ENCODE data around the gene AP2M1.

DNA sequence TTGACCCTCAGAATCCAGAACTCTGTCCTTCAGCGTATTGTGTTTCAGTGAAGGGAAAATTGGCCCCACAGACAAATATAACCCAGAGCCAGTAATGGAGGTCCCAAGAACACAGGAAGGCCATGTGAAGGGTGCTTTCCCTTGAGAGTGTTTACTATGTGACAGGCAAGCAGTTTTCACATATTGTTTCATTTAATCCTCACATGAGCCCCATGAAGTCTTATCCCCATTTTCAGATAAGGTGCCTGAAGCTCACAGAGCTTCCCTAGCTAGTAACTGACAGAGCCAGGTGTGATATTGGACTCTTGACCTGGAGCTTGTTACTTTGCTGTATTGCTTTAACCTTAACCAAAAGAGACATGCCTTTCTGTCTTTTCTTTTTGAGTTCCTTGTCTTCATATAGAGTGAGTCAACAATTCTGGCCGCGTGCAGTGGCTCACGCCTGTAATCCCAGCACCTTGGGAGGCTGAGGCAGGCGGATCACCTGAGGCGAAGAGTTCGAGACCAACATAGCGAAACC, 28.8 kb upstream of the AP2M1 start:
- TF ChIP-seq, protein P1, sequence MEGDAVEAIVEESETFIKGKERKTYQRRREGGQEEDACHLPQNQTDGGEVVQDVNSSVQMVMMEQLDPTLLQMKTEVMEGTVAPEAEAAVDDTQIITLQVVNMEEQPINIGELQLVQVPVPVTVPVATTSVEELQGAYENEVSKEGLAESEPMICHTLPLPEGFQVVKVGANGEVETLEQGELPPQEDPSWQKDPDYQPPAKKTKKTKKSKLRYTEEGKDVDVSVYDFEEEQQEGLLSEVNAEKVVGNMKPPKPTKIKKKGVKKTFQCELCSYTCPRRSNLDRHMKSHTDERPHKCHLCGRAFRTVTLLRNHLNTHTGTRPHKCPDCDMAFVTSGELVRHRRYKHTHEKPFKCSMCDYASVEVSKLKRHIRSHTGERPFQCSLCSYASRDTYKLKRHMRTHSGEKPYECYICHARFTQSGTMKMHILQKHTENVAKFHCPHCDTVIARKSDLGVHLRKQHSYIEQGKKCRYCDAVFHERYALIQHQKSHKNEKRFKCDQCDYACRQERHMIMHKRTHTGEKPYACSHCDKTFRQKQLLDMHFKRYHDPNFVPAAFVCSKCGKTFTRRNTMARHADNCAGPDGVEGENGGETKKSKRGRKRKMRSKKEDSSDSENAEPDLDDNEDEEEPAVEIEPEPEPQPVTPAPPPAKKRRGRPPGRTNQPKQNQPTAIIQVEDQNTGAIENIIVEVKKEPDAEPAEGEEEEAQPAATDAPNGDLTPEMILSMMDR (IDR thresholded peaks at IDR 0.05): no peak
- no peak for TF ChIP-seq POLR2A (IDR thresholded peaks at IDR 0.05)
- TF ChIP-seq POLR2AphosphoS5 (IDR thresholded peaks at IDR 0.05): no peak
- no peak for TF ChIP-seq EP300 (IDR thresholded peaks at IDR 0.05; ENCODE audit: low read depth)
